Measurements from ENCODE around the gene PKIB.

PKIB gene

GRCh38 chr6:122676146-122676545, 65.9 kb downstream of the PKIB start:
- Histone ChIP-seq H3K4me3 (ENCODE audit: insufficient read length, low read depth) (no peak overlapping the region), H3K27me3 (ENCODE audit: insufficient read depth, insufficient read length) (no peaks in the 10 kb centered on the region)
- DNase-seq (ENCODE audit: low read depth, low spot score): no peak

GRCh38 chr6:122676688-122677087, 66.5 kb downstream of the PKIB start:
- H3K9ac ChIP-seq (ENCODE audit: insufficient read length, low read depth): no peak overlapping the region
- H3K4me3 ChIP-seq (ENCODE audit: insufficient read length, low read depth): no peak overlapping the region
- no peak for TF ChIP-seq SUZ12 (IDR thresholded peaks at IDR 0.05; ENCODE audit: extremely low read depth, insufficient read depth, insufficient read length)
- TF ChIP-seq YY1 (IDR thresholded peaks at IDR 0.05; ENCODE audit: insufficient read depth, insufficient read length): no peak
- TF ChIP-seq ZNF274 (IDR thresholded peaks at IDR 0.05; ENCODE audit: low read depth, low read length): no peak

More at GRCh38 chr6:122676146-122676545, 65.9 kb downstream of the PKIB start:
- TF ChIP-seq SUZ12 (IDR thresholded peaks at IDR 0.05; ENCODE audit: extremely low read depth, insufficient read depth, insufficient read length) (no peak), ZNF274 (IDR thresholded peaks at IDR 0.05; ENCODE audit: low read depth, low read length) (no peak), YY1 (IDR thresholded peaks at IDR 0.05; ENCODE audit: insufficient read depth, insufficient read length) (no peak)
- Histone ChIP-seq H3K36me3 (ENCODE audit: insufficient read depth, insufficient read length, low read length) (peaks cover 3% of the 10 kb centered on the region), H3K9me3 (ENCODE audit: insufficient read depth, low read length) (no peaks in the 10 kb centered on the region), H3K9ac (ENCODE audit: insufficient read length, low read depth) (no peak overlapping the region), H3K4me1 (ENCODE audit: insufficient read depth, insufficient read length) (no peaks in the 10 kb centered on the region)

GRCh38 chr6:122677406-122677805, 67.2 kb downstream of the PKIB start:
- H3K27me3 ChIP-seq (ENCODE audit: insufficient read depth, insufficient read length): no peaks in the 10 kb centered on the region
- H3K9me3 ChIP-seq (ENCODE audit: insufficient read depth, low read length): no peaks in the 10 kb centered on the region
- no peak for DNase-seq (ENCODE audit: low read depth, low spot score)
- TF ChIP-seq YY1 (IDR thresholded peaks at IDR 0.05; ENCODE audit: insufficient read depth, insufficient read length) (no peak), ZNF274 (IDR thresholded peaks at IDR 0.05; ENCODE audit: low read depth, low read length) (no peak), SUZ12 (IDR thresholded peaks at IDR 0.05; ENCODE audit: extremely low read depth, insufficient read depth, insufficient read length) (no peak)
- no peaks in the 10 kb centered on the region for H3K4me1 ChIP-seq (ENCODE audit: insufficient read depth, insufficient read length)
- H3K4me3 ChIP-seq (ENCODE audit: insufficient read length, low read depth): no peak overlapping the region
- no peak overlapping the region for H3K9ac ChIP-seq (ENCODE audit: insufficient read length, low read depth)
- peaks cover 3% of the 10 kb centered on the region for H3K36me3 ChIP-seq (ENCODE audit: insufficient read depth, insufficient read length, low read length)

More at GRCh38 chr6:122676688-122677087, 66.5 kb downstream of the PKIB start:
- Histone ChIP-seq H3K9me3 (ENCODE audit: insufficient read depth, low read length) (no peaks in the 10 kb centered on the region), H3K36me3 (ENCODE audit: insufficient read depth, insufficient read length, low read length) (peaks cover 3% of the 10 kb centered on the region), H3K27me3 (ENCODE audit: insufficient read depth, insufficient read length) (no peaks in the 10 kb centered on the region), H3K4me1 (ENCODE audit: insufficient read depth, insufficient read length) (no peaks in the 10 kb centered on the region)
- DNase-seq (ENCODE audit: low read depth, low spot score): no peak

GRCh38 chr6:122678841-122679240, 68.6 kb downstream of the PKIB start:
- H3K4me3 ChIP-seq (ENCODE audit: insufficient read length, low read depth): no peak overlapping the region

GRCh38 chr6:122681705-122682104, 71.5 kb downstream of the PKIB start:
- no peak for DNase-seq (ENCODE audit: low read depth, low spot score)
- H3K36me3 ChIP-seq (ENCODE audit: insufficient read depth, insufficient read length, low read length): no peaks in the 10 kb centered on the region
- no peaks in the 10 kb centered on the region for H3K4me1 ChIP-seq (ENCODE audit: insufficient read depth, insufficient read length)
- no peaks in the 10 kb centered on the region for H3K9me3 ChIP-seq (ENCODE audit: insufficient read depth, low read length)
- no peaks in the 10 kb centered on the region for H3K27me3 ChIP-seq (ENCODE audit: insufficient read depth, insufficient read length)
- no peak for TF ChIP-seq SUZ12 (IDR thresholded peaks at IDR 0.05; ENCODE audit: extremely low read depth, insufficient read depth, insufficient read length)
- no peak for TF ChIP-seq ZNF274 (IDR thresholded peaks at IDR 0.05; ENCODE audit: low read depth, low read length)
- no peak for TF ChIP-seq YY1 (IDR thresholded peaks at IDR 0.05; ENCODE audit: insufficient read depth, insufficient read length)
- H3K9ac ChIP-seq (ENCODE audit: insufficient read length, low read depth): no peak overlapping the region
- no peak overlapping the region for H3K4me3 ChIP-seq (ENCODE audit: insufficient read length, low read depth)

More at GRCh38 chr6:122678841-122679240, 68.6 kb downstream of the PKIB start:
- Histone ChIP-seq H3K27me3 (ENCODE audit: insufficient read depth, insufficient read length) (no peaks in the 10 kb centered on the region), H3K36me3 (ENCODE audit: insufficient read depth, insufficient read length, low read length) (peaks cover 3% of the 10 kb centered on the region), H3K9me3 (ENCODE audit: insufficient read depth, low read length) (no peaks in the 10 kb centered on the region), H3K4me1 (ENCODE audit: insufficient read depth, insufficient read length) (no peaks in the 10 kb centered on the region), H3K9ac (ENCODE audit: insufficient read length, low read depth) (no peak overlapping the region)
- no peak for DNase-seq (ENCODE audit: low read depth, low spot score)
- TF ChIP-seq ZNF274 (IDR thresholded peaks at IDR 0.05; ENCODE audit: low read depth, low read length): no peak
- no peak for TF ChIP-seq YY1 (IDR thresholded peaks at IDR 0.05; ENCODE audit: insufficient read depth, insufficient read length)
- no peak for TF ChIP-seq SUZ12 (IDR thresholded peaks at IDR 0.05; ENCODE audit: extremely low read depth, insufficient read depth, insufficient read length)

- Histone ChIP-seq H3K36me3 (ENCODE audit: insufficient read depth, insufficient read length, low read length) (no peaks in the 10 kb centered on the region), H3K9ac (ENCODE audit: insufficient read length, low read depth) (no peak overlapping the region), H3K9me3 (ENCODE audit: insufficient read depth, low read length) (no peaks in the 10 kb centered on the region), H3K4me1 (ENCODE audit: insufficient read depth, insufficient read length) (no peaks in the 10 kb centered on the region), H3K27me3 (ENCODE audit: insufficient read depth, insufficient read length) (no peaks in the 10 kb centered on the region), H3K4me3 (ENCODE audit: insufficient read length, low read depth) (no peak overlapping the region)
- TF ChIP-seq YY1 (IDR thresholded peaks at IDR 0.05; ENCODE audit: insufficient read depth, insufficient read length) (no peak), SUZ12 (IDR thresholded peaks at IDR 0.05; ENCODE audit: extremely low read depth, insufficient read depth, insufficient read length) (no peak), ZNF274 (IDR thresholded peaks at IDR 0.05; ENCODE audit: low read depth, low read length) (no peak)
- no peak for DNase-seq (ENCODE audit: low read depth, low spot score)
Observed at GRCh38 chr6:122683989-122684651, 73.9 kb downstream of the PKIB start.

- no peak for DNase-seq (ENCODE audit: low read depth, low spot score)
- no peak for TF ChIP-seq YY1 (IDR thresholded peaks at IDR 0.05; ENCODE audit: insufficient read depth, insufficient read length)
- TF ChIP-seq ZNF274 (IDR thresholded peaks at IDR 0.05; ENCODE audit: low read depth, low read length): no peak
- no peak for TF ChIP-seq SUZ12 (IDR thresholded peaks at IDR 0.05; ENCODE audit: extremely low read depth, insufficient read depth, insufficient read length)
- H3K36me3 ChIP-seq (ENCODE audit: insufficient read depth, insufficient read length, low read length): no peaks in the 10 kb centered on the region
- no peaks in the 10 kb centered on the region for H3K27me3 ChIP-seq (ENCODE audit: insufficient read depth, insufficient read length)
- H3K4me3 ChIP-seq (ENCODE audit: insufficient read length, low read depth): no peak overlapping the region
- no peaks in the 10 kb centered on the region for H3K4me1 ChIP-seq (ENCODE audit: insufficient read depth, insufficient read length)
- no peak overlapping the region for H3K9ac ChIP-seq (ENCODE audit: insufficient read length, low read depth)
- H3K9me3 ChIP-seq (ENCODE audit: insufficient read depth, low read length): no peaks in the 10 kb centered on the region
Observed at GRCh38 chr6:122692175-122692598, 82.0 kb downstream of the PKIB start.

Measured in NT2/D1 (cell line).